Measurements from ENCODE around the gene FYCO1.
A peak's percentile ranks its signal among the peaks of the same experiment; 100 is the strongest.

Gene FYCO1

GRCh38 chr3:45950131-45950530 lies 45.5 kb downstream of the FYCO1 start:
- Histone ChIP-seq H2BK120ac (ENCODE audit: low read depth, low read length) (no peak overlapping the region), H3K79me1 (ENCODE audit: low read depth, low read length) (no peaks in the 10 kb centered on the region), H3K27me3 (ENCODE audit: control insufficient read depth in 3 of 3, insufficient read depth in 3 of 3, low read depth in 1 of 3, low read length in 3 of 3) (no peaks in the 10 kb centered on the region), H3K27ac (replicated peaks; ENCODE audit: low read length) (no peak overlapping the region), H3K18ac (ENCODE audit: low read length) (no peak overlapping the region), H3K4me3 (ENCODE audit: low read length in 2 of 2) (no peak overlapping the region), H2AFZ (ENCODE audit: low read length) (no peak overlapping the region), H4K8ac (ENCODE audit: low read depth, low read length) (no peak overlapping the region), H3K36me3 (replicated peaks in 1 of 2; ENCODE audit: control insufficient read depth in 2 of 2, insufficient read depth in 2 of 2, low read length in 2 of 2) (peaks cover 60 to 90% of the 10 kb centered on the region in 2 donors), H3K9ac (ENCODE audit: low read depth, low read length, poor library complexity) (no peak overlapping the region), H3K4me2 (ENCODE audit: insufficient read depth, low read length, poor library complexity, severe bottlenecking) (no peak overlapping the region), H2BK15ac (ENCODE audit: low read length) (no peak overlapping the region), H2BK5ac (ENCODE audit: low read length) (no peak overlapping the region), H3K9me3 (replicated peaks in 1 of 2; ENCODE audit: control insufficient read depth in 2 of 2, insufficient read depth in 1 of 2, low read depth in 1 of 2, low read length in 2 of 2) (no peaks in the 10 kb centered on the region), H3K14ac (ENCODE audit: low read length) (no peak overlapping the region), H3K23ac (ENCODE audit: low read depth, low read length, poor library complexity) (no peak overlapping the region), H3K4ac (ENCODE audit: low read length) (no peak overlapping the region), H4K91ac (ENCODE audit: low read depth, low read length, poor library complexity) (no peak overlapping the region), H2BK12ac (ENCODE audit: low read length) (no peak overlapping the region), H3K4me1 (ENCODE audit: control insufficient read depth in 2 of 2, insufficient read depth in 1 of 2, low read depth in 1 of 2, low read length in 2 of 2) (no peaks in the 10 kb centered on the region), H2AK5ac (ENCODE audit: low read depth, low read length) (no peak overlapping the region)
- WGBS, 2 donors (ENCODE audit: extremely low coverage in 2 of 2, insufficient read length in 2 of 2, insufficient replicate concordance in 1 of 2): no CpG with 5 or more reads among the region's 2 CpGs
- no peak for DNase-seq (ENCODE audit: low spot score)

- Histone ChIP-seq H3K14ac (ENCODE audit: low read length) (peak overlapping the region; percentile 58), H3K27me3 (ENCODE audit: control insufficient read depth in 3 of 3, insufficient read depth in 3 of 3, low read depth in 1 of 3, low read length in 3 of 3) (no peaks in the 10 kb centered on the region), H3K36me3 (replicated peaks in 1 of 2; ENCODE audit: control insufficient read depth in 2 of 2, insufficient read depth in 2 of 2, low read length in 2 of 2) (peaks cover 53 to 83% of the 10 kb centered on the region in 2 donors), H2AFZ (ENCODE audit: low read length) (no peak overlapping the region), H3K18ac (ENCODE audit: low read length) (no peak overlapping the region), H4K8ac (ENCODE audit: low read depth, low read length) (no peak overlapping the region), H3K27ac (replicated peaks; ENCODE audit: low read length) (no peak overlapping the region), H3K4me3 (ENCODE audit: low read length in 2 of 2) (no peak overlapping the region), H2BK15ac (ENCODE audit: low read length) (no peak overlapping the region), H2BK120ac (ENCODE audit: low read depth, low read length) (no peak overlapping the region), H3K23ac (ENCODE audit: low read depth, low read length, poor library complexity) (no peak overlapping the region), H3K4ac (ENCODE audit: low read length) (no peak overlapping the region), H2AK5ac (ENCODE audit: low read depth, low read length) (no peak overlapping the region), H2BK12ac (ENCODE audit: low read length) (no peak overlapping the region), H3K9me3 (replicated peaks in 1 of 2; ENCODE audit: control insufficient read depth in 2 of 2, insufficient read depth in 1 of 2, low read depth in 1 of 2, low read length in 2 of 2) (no peaks in the 10 kb centered on the region), H3K9ac (ENCODE audit: low read depth, low read length, poor library complexity) (no peak overlapping the region), H2BK5ac (ENCODE audit: low read length) (no peak overlapping the region), H3K4me2 (ENCODE audit: insufficient read depth, low read length, poor library complexity, severe bottlenecking) (no peak overlapping the region), H3K79me1 (ENCODE audit: low read depth, low read length) (no peaks in the 10 kb centered on the region), H3K4me1 (ENCODE audit: control insufficient read depth in 2 of 2, insufficient read depth in 1 of 2, low read depth in 1 of 2, low read length in 2 of 2) (no peaks in the 10 kb centered on the region), H4K91ac (ENCODE audit: low read depth, low read length, poor library complexity) (no peak overlapping the region)
- DNase-seq (ENCODE audit: low spot score): no peak
- no CpG with 5 or more reads among the region's 4 CpGs for WGBS, 2 donors (ENCODE audit: extremely low coverage in 2 of 2, insufficient read length in 2 of 2, insufficient replicate concordance in 1 of 2)
These were observed 46.2 kb downstream of the FYCO1 start for GRCh38 chr3:45949432-45949831.

GRCh38 chr3:45948881-45949280 lies 46.7 kb downstream of the FYCO1 start:
- Histone ChIP-seq H3K4me1 (ENCODE audit: control insufficient read depth in 2 of 2, insufficient read depth in 1 of 2, low read depth in 1 of 2, low read length in 2 of 2) (no peaks in the 10 kb centered on the region), H2AFZ (ENCODE audit: low read length) (no peak overlapping the region), H4K91ac (ENCODE audit: low read depth, low read length, poor library complexity) (no peak overlapping the region), H2BK5ac (ENCODE audit: low read length) (no peak overlapping the region), H3K9me3 (replicated peaks in 1 of 2; ENCODE audit: control insufficient read depth in 2 of 2, insufficient read depth in 1 of 2, low read depth in 1 of 2, low read length in 2 of 2) (no peaks in the 10 kb centered on the region), H3K4me2 (ENCODE audit: insufficient read depth, low read length, poor library complexity, severe bottlenecking) (no peak overlapping the region), H3K79me1 (ENCODE audit: low read depth, low read length) (no peaks in the 10 kb centered on the region), H3K9ac (ENCODE audit: low read depth, low read length, poor library complexity) (no peak overlapping the region), H2BK15ac (ENCODE audit: low read length) (no peak overlapping the region), H2BK120ac (ENCODE audit: low read depth, low read length) (no peak overlapping the region), H4K8ac (ENCODE audit: low read depth, low read length) (no peak overlapping the region), H2AK5ac (ENCODE audit: low read depth, low read length) (no peak overlapping the region), H2BK12ac (ENCODE audit: low read length) (no peak overlapping the region), H3K36me3 (replicated peaks in 1 of 2; ENCODE audit: control insufficient read depth in 2 of 2, insufficient read depth in 2 of 2, low read length in 2 of 2) (peaks cover 50 to 78% of the 10 kb centered on the region in 2 donors), H3K27me3 (ENCODE audit: control insufficient read depth in 3 of 3, insufficient read depth in 3 of 3, low read depth in 1 of 3, low read length in 3 of 3) (no peaks in the 10 kb centered on the region), H3K4ac (ENCODE audit: low read length) (no peak overlapping the region), H3K23ac (ENCODE audit: low read depth, low read length, poor library complexity) (no peak overlapping the region), H3K18ac (ENCODE audit: low read length) (no peak overlapping the region), H3K14ac (ENCODE audit: low read length) (no peak overlapping the region), H3K4me3 (ENCODE audit: low read length in 2 of 2) (no peak overlapping the region), H3K27ac (replicated peaks; ENCODE audit: low read length) (no peak overlapping the region)
- no CpG with 5 or more reads among the region's 6 CpGs for whole genome bisulfite sequencing, 2 donors (ENCODE audit: extremely low coverage in 2 of 2, insufficient read length in 2 of 2, insufficient replicate concordance in 1 of 2)
- no peak for DNase-seq (ENCODE audit: low spot score)

GRCh38 chr3:45948311-45948781 lies 47.3 kb downstream of the FYCO1 start:
- no peaks in the 10 kb centered on the region for H3K27me3 ChIP-seq (ENCODE audit: control insufficient read depth in 3 of 3, insufficient read depth in 3 of 3, low read depth in 1 of 3, low read length in 3 of 3)
- no peak overlapping the region for H3K4me2 ChIP-seq (ENCODE audit: insufficient read depth, low read length, poor library complexity, severe bottlenecking)
- no peak overlapping the region for H3K27ac ChIP-seq (replicated peaks; ENCODE audit: low read length)
- H2BK12ac ChIP-seq (ENCODE audit: low read length): no peak overlapping the region
- no peak overlapping the region for H2BK5ac ChIP-seq (ENCODE audit: low read length)
- no peak overlapping the region for H4K8ac ChIP-seq (ENCODE audit: low read depth, low read length)
- no peak overlapping the region for H3K23ac ChIP-seq (ENCODE audit: low read depth, low read length, poor library complexity)
- H3K36me3 ChIP-seq (replicated peaks in 1 of 2; ENCODE audit: control insufficient read depth in 2 of 2, insufficient read depth in 2 of 2, low read length in 2 of 2): peaks cover 47 to 72% of the 10 kb centered on the region in 2 donors
- no peak overlapping the region for H2AK5ac ChIP-seq (ENCODE audit: low read depth, low read length)
- no peak overlapping the region for H2BK120ac ChIP-seq (ENCODE audit: low read depth, low read length)
- no peak for DNase-seq (ENCODE audit: low spot score)
- H3K4me1 ChIP-seq (ENCODE audit: control insufficient read depth in 2 of 2, insufficient read depth in 1 of 2, low read depth in 1 of 2, low read length in 2 of 2): no peaks in the 10 kb centered on the region
- no peak overlapping the region for H2BK15ac ChIP-seq (ENCODE audit: low read length)
- H3K9me3 ChIP-seq (replicated peaks in 1 of 2; ENCODE audit: control insufficient read depth in 2 of 2, insufficient read depth in 1 of 2, low read depth in 1 of 2, low read length in 2 of 2): no peaks in the 10 kb centered on the region
- no peak overlapping the region for H2AFZ ChIP-seq (ENCODE audit: low read length)
- H3K14ac ChIP-seq (ENCODE audit: low read length): no peak overlapping the region
- no peak overlapping the region for H3K18ac ChIP-seq (ENCODE audit: low read length)
- WGBS, 2 donors (ENCODE audit: extremely low coverage in 2 of 2, insufficient read length in 2 of 2, insufficient replicate concordance in 1 of 2): no CpG with 5 or more reads among the region's 6 CpGs
- no peak overlapping the region for H3K4ac ChIP-seq (ENCODE audit: low read length)
- H3K79me1 ChIP-seq (ENCODE audit: low read depth, low read length): no peaks in the 10 kb centered on the region
- no peak overlapping the region for H3K4me3 ChIP-seq (ENCODE audit: low read length in 2 of 2)
- no peak overlapping the region for H4K91ac ChIP-seq (ENCODE audit: low read depth, low read length, poor library complexity)
- no peak overlapping the region for H3K9ac ChIP-seq (ENCODE audit: low read depth, low read length, poor library complexity)

Data from neuronal stem cell (in vitro differentiated cells).